OCI-LY1 (cell line): Measurements from ENCODE around the gene GNG5.

Experiments used
- H2AFZ ChIP-seq: fragments of 200-600 bp; sonication (generic), shearing (Covaris generic); 2 replicates; pipeline ENCODE4 v1.6.0; 2014; ENCODE audit warnings: antibody characterized with exemption, mild to moderate bottlenecking, low read length
- H3F3A ChIP-seq: fragments of 200-600 bp; sonication (generic), shearing (Covaris generic); 2 replicates; pipeline ENCODE4 v1.6.0; 2014; ENCODE audit warnings: mild to moderate bottlenecking, antibody characterized with exemption, low read length, moderate library complexity; ENCODE audit not compliant: insufficient read depth
- H3K27ac ChIP-seq: fragments of 200-600 bp; sonication (generic); 2 replicates; pipeline ENCODE4 v1.5.1; 2014; ENCODE audit warnings: low read length, mixed run types, mild to moderate bottlenecking, low read depth; ENCODE audit not compliant: poor library complexity, severe bottlenecking
- H3K27me3 ChIP-seq: fragments of 200-600 bp; sonication (generic); 2 replicates; pipeline ENCODE4 v1.6.0; 2014; ENCODE audit warnings: antibody characterized with exemption, mild to moderate bottlenecking, low read length, moderate library complexity; ENCODE audit not compliant: insufficient read depth
- H3K36me3 ChIP-seq: fragments of 200-600 bp; sonication (generic); 2 replicates; pipeline ENCODE4 v1.6.1; 2014; ENCODE audit warnings: mild to moderate bottlenecking, antibody characterized with exemption, low read length, moderate library complexity, mixed read lengths; ENCODE audit not compliant: insufficient read depth
- H3K4me1 ChIP-seq: fragments of 200-600 bp; sonication (generic); 2 replicates; pipeline ENCODE4 v1.5.1; 2014; ENCODE audit warnings: mild to moderate bottlenecking, low read length, moderate library complexity; ENCODE audit not compliant: insufficient read depth, severe bottlenecking
- H3K4me2 ChIP-seq: fragments of 200-600 bp; sonication (generic), shearing (Covaris generic); 2 replicates; pipeline ENCODE4 v1.6.1; 2014; ENCODE audit warnings: low read length
- H3K4me3 ChIP-seq: fragments of 200-600 bp; sonication (generic); 2 replicates; pipeline ENCODE4 v1.5.1; 2014; ENCODE audit warnings: low read length, low read depth, mild to moderate bottlenecking, mixed read lengths; ENCODE audit not compliant: poor library complexity, severe bottlenecking
- H3K79me2 ChIP-seq: fragments of 200-600 bp; shearing (Covaris generic); 2 replicates; pipeline ENCODE4 v1.6.1; 2016; ENCODE audit warnings: mixed run types, low read length, mixed read lengths; ENCODE audit not compliant: insufficient read depth
- H3K9ac ChIP-seq: fragments of 200-600 bp; sonication (generic), shearing (Covaris generic); 2 replicates; pipeline ENCODE4 v1.6.1; 2014; ENCODE audit warnings: mild to moderate bottlenecking, low read length, mixed read lengths
- H3K9me2 ChIP-seq: fragments of 200-600 bp; sonication (generic), shearing (Covaris generic); 2 replicates; pipeline ENCODE4 v1.6.1; 2014; ENCODE audit warnings: low read depth, mild to moderate bottlenecking, low read length, mixed read lengths
- H3K9me3 ChIP-seq: fragments of 200-600 bp; shearing (Covaris generic); 2 replicates; pipeline ENCODE4 v1.6.1; 2014; ENCODE audit warnings: low read length, mixed read lengths
- H4K20me1 ChIP-seq: fragments of 200-600 bp; sonication (generic), shearing (Covaris generic); 2 replicates; pipeline ENCODE4 v1.6.0; 2016; ENCODE audit warnings: mild to moderate bottlenecking, low read length; ENCODE audit not compliant: insufficient read depth
- CTCF ChIP-seq: fragments of 200-600 bp; sonication (generic), shearing (Covaris generic); IDR thresholded peaks from 2 replicates; pipeline ENCODE4 v1.5.1; 2017; ENCODE audit warnings: mild to moderate bottlenecking, antibody characterized with exemption, low read length, moderate library complexity, mixed read lengths
- EZH2 ChIP-seq: fragments of 200-600 bp; sonication (generic), shearing (Covaris generic); IDR thresholded peaks from 2 replicates; pipeline ENCODE4 v1.8.0; 2017; ENCODE audit warnings: borderline replicate concordance, mixed run types, mild to moderate bottlenecking, antibody characterized with exemption, low read length, moderate library complexity, mixed read lengths

The GNG5 gene

GRCh38 chr1:84506729-84507453, 510 bp upstream of the GNG5 start:
- H2AFZ ChIP-seq, result peak overlapping the region; percentile 35
- no peaks in the 10 kb centered on the region for H3K36me3 ChIP-seq

DNA sequence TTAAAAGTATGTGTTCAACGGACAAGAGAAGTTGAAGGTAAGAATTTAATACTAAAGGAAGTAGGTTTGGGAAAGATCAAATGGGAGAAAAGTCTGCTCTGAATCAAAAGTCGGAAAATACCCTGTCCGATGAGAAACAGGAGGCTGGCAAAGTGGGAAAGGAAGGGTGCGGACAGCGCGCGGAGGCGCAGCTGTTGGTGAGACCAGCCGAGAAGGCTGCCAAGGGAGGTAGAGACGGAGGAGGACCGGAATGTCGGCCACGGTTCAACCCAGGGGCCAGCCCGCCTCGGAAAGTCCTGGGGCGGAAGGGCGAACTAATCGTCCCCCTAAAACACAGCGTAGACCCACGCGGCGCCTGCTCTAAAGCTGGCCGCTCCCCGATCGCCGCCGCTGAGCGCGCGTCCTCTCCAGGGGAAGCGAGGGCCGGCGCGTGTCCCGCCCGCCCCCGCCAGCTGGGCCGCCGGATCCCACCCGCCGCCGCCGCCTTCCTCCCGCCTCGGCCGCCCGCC, 834 bp downstream of the GNG5 start:
- no peak for TF ChIP-seq EZH2
- Histone ChIP-seq H3K27ac (peak overlapping the region; percentile 29), H3K4me2 (peak overlapping the region; percentile 91), H3K79me2 (peaks cover 34% of the 10 kb centered on the region), H3K9me2 (no peaks in the 10 kb centered on the region), H3K36me3 (peaks cover 11% of the 10 kb centered on the region; the same call in 1 of the 2 replicates), H3K4me3 (peak overlapping the region; percentile 79), H4K20me1 (no peaks in the 10 kb centered on the region), H3F3A (no peaks in the 10 kb centered on the region), H3K9ac (peak overlapping the region; percentile 78), H3K4me1 (peaks cover 35% of the 10 kb centered on the region), H2AFZ (no peak overlapping the region), H3K27me3 (no peaks in the 10 kb centered on the region), H3K9me3 (peaks cover 7% of the 10 kb centered on the region; the same call in 1 of the 2 replicates)

More at GRCh38 chr1:84506729-84507453, 510 bp upstream of the GNG5 start:
- H3K9ac ChIP-seq, result peak overlapping the region; percentile 78
- H3K9me2 ChIP-seq, result no peaks in the 10 kb centered on the region
- H3K4me3 ChIP-seq, result peak overlapping the region; percentile 79
- peaks cover 34% of the 10 kb centered on the region for H3K79me2 ChIP-seq
- no peaks in the 10 kb centered on the region for H3F3A ChIP-seq
- H3K4me1 ChIP-seq, result peaks cover 35% of the 10 kb centered on the region
- peak overlapping the region; percentile 82 for H3K27ac ChIP-seq
- no peaks in the 10 kb centered on the region for H3K27me3 ChIP-seq
- TF ChIP-seq EZH2 (no peak), CTCF (no peak)
- no peaks in the 10 kb centered on the region for H4K20me1 ChIP-seq
- H3K4me2 ChIP-seq, result peak overlapping the region; percentile 91
- peaks cover 7% of the 10 kb centered on the region; the same call in 1 of the 2 replicates for H3K9me3 ChIP-seq

DNA sequence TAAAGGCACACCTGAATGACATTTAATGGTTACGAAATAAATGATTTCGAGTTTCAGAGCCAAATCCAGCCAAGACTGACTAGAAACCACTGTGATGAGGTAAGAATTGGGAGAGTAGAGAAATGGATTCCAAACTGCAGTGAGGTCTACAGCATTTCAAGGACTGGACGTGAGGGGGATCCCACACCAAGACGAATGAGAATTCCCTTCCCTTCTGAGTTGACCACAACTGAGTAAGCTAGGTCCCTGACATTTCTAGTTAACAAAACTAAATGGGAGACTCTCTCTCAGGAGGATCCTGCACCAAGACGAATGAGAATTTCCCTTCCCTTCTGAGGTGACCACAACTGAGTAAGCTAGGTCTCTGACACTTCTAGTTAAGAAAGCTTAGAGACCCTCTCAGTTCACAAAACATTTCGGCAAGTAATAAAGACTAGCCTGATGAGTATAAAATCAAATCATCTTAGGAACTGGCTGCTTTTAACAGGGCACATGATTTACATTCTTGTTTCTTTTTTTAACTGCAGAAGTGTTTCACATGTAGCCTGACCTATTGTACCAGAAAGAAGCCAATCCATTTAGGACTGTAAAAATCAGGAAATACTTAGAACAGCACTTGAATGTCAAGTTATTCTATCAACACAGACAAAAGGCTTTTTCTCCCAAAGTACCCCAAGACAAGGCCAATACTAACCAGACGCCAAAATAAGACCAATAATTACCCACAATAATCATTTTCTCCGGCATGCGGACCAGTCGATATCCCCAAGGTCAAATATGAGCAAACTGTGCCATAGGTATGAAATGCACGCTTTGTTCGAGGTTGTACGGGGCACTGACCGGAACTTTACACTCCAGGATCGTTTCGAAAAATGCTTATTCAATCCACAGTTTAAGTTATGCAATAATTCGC, 1.5 kb downstream of the GNG5 start:
- peaks cover 7% of the 10 kb centered on the region; the same call in 1 of the 2 replicates for H3K9me3 ChIP-seq
- H3K27ac ChIP-seq, result peak overlapping the region; percentile 29
- H3K36me3 ChIP-seq, result peaks cover 18% of the 10 kb centered on the region
- peak overlapping the region; percentile 91 for H3K4me2 ChIP-seq
- peaks cover 34% of the 10 kb centered on the region for H3K79me2 ChIP-seq
- no peaks in the 10 kb centered on the region for H4K20me1 ChIP-seq
- H3K9me2 ChIP-seq, result no peaks in the 10 kb centered on the region
- H3K27me3 ChIP-seq, result no peaks in the 10 kb centered on the region
- TF ChIP-seq EZH2 (no peak), CTCF (no peak)
- H3K4me1 ChIP-seq, result peaks cover 35% of the 10 kb centered on the region
- peak overlapping the region; percentile 79 for H3K4me3 ChIP-seq
- H3F3A ChIP-seq, result no peaks in the 10 kb centered on the region
- H3K9ac ChIP-seq, result peak overlapping the region; percentile 78
- no peak overlapping the region for H2AFZ ChIP-seq
